Progenitor cell of endocrine pancreas (in vitro differentiated cells): ENCODE results near the gene AIG1. TPM values are rescaled to one million over a fixed set of nuclear protein-coding genes. Genes with fewer than 3 reads are reported as not detected.

Source experiments
- DNase-seq: peaks from one replicate; pipeline ENCODE4 v3.0.0; 2021; ENCODE audit warnings: low spot score; ENCODE audit not compliant: unreplicated experiment
- H3K27ac Mint-ChIP-seq: 2 replicates; pipeline ENCODE4 v1.8.0; 2021; ENCODE audit warnings: mild to moderate bottlenecking, moderate library complexity, mixed read lengths
- H3K27me3 Mint-ChIP-seq: 2 replicates; pipeline ENCODE4 v1.8.0; 2021; ENCODE audit warnings: mixed read lengths
- H3K36me3 Mint-ChIP-seq: 2 replicates; pipeline ENCODE4 v1.8.0; 2022; ENCODE audit warnings: mixed read lengths; ENCODE audit not compliant: insufficient read depth
- H3K4me1 Mint-ChIP-seq: 2 replicates; pipeline ENCODE4 v1.8.0; 2021; ENCODE audit warnings: low read depth, mixed read lengths
- H3K4me3 Mint-ChIP-seq: 2 replicates; pipeline ENCODE4 v1.8.0; 2021; ENCODE audit warnings: low read depth, mild to moderate bottlenecking, moderate library complexity, mixed read lengths
- H3K9me3 Mint-ChIP-seq: 2 replicates; pipeline ENCODE4 v1.8.0; 2021; ENCODE audit warnings: low read depth, mixed read lengths
- CTCF ChIP-seq: fragments of 200-600 bp; sonication (generic); IDR thresholded peaks from one replicate; pipeline ENCODE4 v1.5.0; 2021; ENCODE audit warnings: antibody characterized with exemption, mild to moderate bottlenecking; ENCODE audit not compliant: unreplicated experiment
- total RNA-seq: library from RNA; stranded (reverse); gene quantifications from 2 replicates; pipeline ENCODE4 v1.2.1, GENCODE V29; 2021

Gene AIG1
- total RNA-seq, 1 donor from 2014 or later: 40.0 TPM

GRCh38 chr6:143115728-143116127 is 55.0 kb downstream of the AIG1 start:
- peaks cover 8% of the 10 kb centered on the region for H3K36me3 Mint-ChIP-seq
- no peak for DNase-seq
- H3K9me3 Mint-ChIP-seq: peaks cover 3% of the 10 kb centered on the region
- H3K4me3 Mint-ChIP-seq: no peak overlapping the region
- no peaks in the 10 kb centered on the region for H3K27me3 Mint-ChIP-seq
- no peaks in the 10 kb centered on the region for H3K4me1 Mint-ChIP-seq
- no peak overlapping the region for H3K27ac Mint-ChIP-seq
- TF ChIP-seq CTCF: no peak

- Mint-ChIP-seq H3K36me3 (peaks cover 16% of the 10 kb centered on the region), H3K27ac (peak overlapping the region; percentile 63), H3K4me1 (no peaks in the 10 kb centered on the region), H3K9me3 (peaks cover 9% of the 10 kb centered on the region), H3K4me3 (no peak overlapping the region), H3K27me3 (no peaks in the 10 kb centered on the region)
- no peak for TF ChIP-seq CTCF
- DNase-seq: no peak
Observed at GRCh38 chr6:143117108-143117507, 56.4 kb downstream of the AIG1 start.

- no peak for DNase-seq
- peaks cover 16% of the 10 kb centered on the region for H3K36me3 Mint-ChIP-seq
- H3K4me3 Mint-ChIP-seq: no peak overlapping the region
- TF ChIP-seq CTCF: no peak
- no peaks in the 10 kb centered on the region for H3K4me1 Mint-ChIP-seq
- H3K9me3 Mint-ChIP-seq: peaks cover 9% of the 10 kb centered on the region
- no peaks in the 10 kb centered on the region for H3K27me3 Mint-ChIP-seq
- no peak overlapping the region for H3K27ac Mint-ChIP-seq
Observed at GRCh38 chr6:143119260-143119659, 58.6 kb downstream of the AIG1 start.

GRCh38 chr6:143123081-143123480 is 62.4 kb downstream of the AIG1 start:
- H3K9me3 Mint-ChIP-seq: peaks cover 6% of the 10 kb centered on the region
- H3K27ac Mint-ChIP-seq: no peak overlapping the region
- H3K4me1 Mint-ChIP-seq: no peaks in the 10 kb centered on the region
- DNase-seq: no peak
- no peaks in the 10 kb centered on the region for H3K27me3 Mint-ChIP-seq
- TF ChIP-seq CTCF: no peak
- peaks cover 17% of the 10 kb centered on the region for H3K36me3 Mint-ChIP-seq
- H3K4me3 Mint-ChIP-seq: no peak overlapping the region

- H3K9me3 Mint-ChIP-seq: peaks cover 6% of the 10 kb centered on the region
- TF ChIP-seq CTCF: no peak
- H3K27me3 Mint-ChIP-seq: no peaks in the 10 kb centered on the region
- no peaks in the 10 kb centered on the region for H3K4me1 Mint-ChIP-seq
- no peak for DNase-seq
- no peak overlapping the region for H3K4me3 Mint-ChIP-seq
- peaks cover 15% of the 10 kb centered on the region for H3K36me3 Mint-ChIP-seq
- no peak overlapping the region for H3K27ac Mint-ChIP-seq
Observed at GRCh38 chr6:143123941-143124340, 63.3 kb downstream of the AIG1 start.

- H3K36me3 Mint-ChIP-seq: peaks cover 14% of the 10 kb centered on the region
- no peaks in the 10 kb centered on the region for H3K27me3 Mint-ChIP-seq
- H3K4me3 Mint-ChIP-seq: no peak overlapping the region
- peaks cover 6% of the 10 kb centered on the region for H3K9me3 Mint-ChIP-seq
- no peak for TF ChIP-seq CTCF
- no peaks in the 10 kb centered on the region for H3K4me1 Mint-ChIP-seq
- DNase-seq: no peak
- H3K27ac Mint-ChIP-seq: no peak overlapping the region
Observed at GRCh38 chr6:143125455-143125854, 64.8 kb downstream of the AIG1 start.
